ENCODE measurements around the gene SUGCT. TPM values are rescaled to one million over a fixed set of nuclear protein-coding genes. Genes with fewer than 3 reads are reported as not detected.

Gene SUGCT
- total RNA-seq, 1 donor from 2014 or later: 7.1 TPM

GRCh38 chr7:40492946-40493345 is 358.1 kb downstream of the SUGCT start:
- TF ChIP-seq CTCF (conservative IDR thresholded peaks at IDR 0.05): no peak
- Mint-ChIP-seq H3K9me3 (no peaks in the 10 kb centered on the region), H3K36me3 (peaks cover 4% of the 10 kb centered on the region), H3K27ac (no peak overlapping the region), H3K4me3 (no peak overlapping the region), H3K27me3 (no peaks in the 10 kb centered on the region), H3K4me1 (ENCODE audit: unreplicated experiment) (peaks cover 17% of the 10 kb centered on the region)
- DNase-seq (ENCODE audit: extremely low spot score, unreplicated experiment): no peak

DNA sequence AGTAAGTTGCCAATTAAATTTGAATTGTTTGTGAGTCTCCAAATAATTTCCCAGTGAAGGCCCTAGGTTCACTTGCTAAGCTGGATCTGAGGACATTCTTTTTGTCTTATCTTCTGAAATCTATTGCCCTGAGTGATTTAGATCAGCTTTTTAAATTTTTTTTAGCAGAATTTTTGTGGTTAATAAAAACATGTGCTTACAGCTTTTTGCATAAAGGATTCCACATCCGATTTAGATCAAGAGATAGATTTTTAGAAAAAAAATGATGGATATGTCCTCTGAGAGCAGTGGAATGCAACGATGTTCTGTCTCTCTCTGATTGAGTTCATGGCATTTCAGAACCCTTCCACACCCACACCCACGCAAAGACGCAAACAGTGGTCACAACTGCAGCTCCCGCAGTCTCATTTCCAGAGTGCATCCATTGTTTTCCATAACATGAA is 358.8 kb downstream of the SUGCT start:
- Mint-ChIP-seq H3K27me3 (no peaks in the 10 kb centered on the region), H3K4me1 (ENCODE audit: unreplicated experiment) (peaks cover 17% of the 10 kb centered on the region), H3K27ac (no peak overlapping the region), H3K4me3 (no peak overlapping the region), H3K9me3 (no peaks in the 10 kb centered on the region), H3K36me3 (peaks cover 3% of the 10 kb centered on the region)
- no peak for TF ChIP-seq CTCF (conservative IDR thresholded peaks at IDR 0.05)
- DNase-seq (ENCODE audit: extremely low spot score, unreplicated experiment): no peak

- Mint-ChIP-seq H3K36me3 (no peaks in the 10 kb centered on the region), H3K4me1 (ENCODE audit: unreplicated experiment) (peaks cover under 1% of the 10 kb centered on the region), H3K4me3 (no peak overlapping the region), H3K9me3 (no peaks in the 10 kb centered on the region), H3K27me3 (no peaks in the 10 kb centered on the region), H3K27ac (no peak overlapping the region)
- DNase-seq (ENCODE audit: extremely low spot score, unreplicated experiment): no peak
- no peak for TF ChIP-seq CTCF (conservative IDR thresholded peaks at IDR 0.05)
These were observed 364.2 kb downstream of the SUGCT start for GRCh38 chr7:40498924-40499510.

- no peaks in the 10 kb centered on the region for H3K27me3 Mint-ChIP-seq
- no peak overlapping the region for H3K27ac Mint-ChIP-seq
- no peak for DNase-seq (ENCODE audit: extremely low spot score, unreplicated experiment)
- no peak for TF ChIP-seq CTCF (conservative IDR thresholded peaks at IDR 0.05)
- no peak overlapping the region for H3K4me3 Mint-ChIP-seq
- no peaks in the 10 kb centered on the region for H3K36me3 Mint-ChIP-seq
- no peaks in the 10 kb centered on the region for H3K4me1 Mint-ChIP-seq (ENCODE audit: unreplicated experiment)
- H3K9me3 Mint-ChIP-seq: no peaks in the 10 kb centered on the region
These were observed 364.9 kb downstream of the SUGCT start for GRCh38 chr7:40499718-40500117.

DNA sequence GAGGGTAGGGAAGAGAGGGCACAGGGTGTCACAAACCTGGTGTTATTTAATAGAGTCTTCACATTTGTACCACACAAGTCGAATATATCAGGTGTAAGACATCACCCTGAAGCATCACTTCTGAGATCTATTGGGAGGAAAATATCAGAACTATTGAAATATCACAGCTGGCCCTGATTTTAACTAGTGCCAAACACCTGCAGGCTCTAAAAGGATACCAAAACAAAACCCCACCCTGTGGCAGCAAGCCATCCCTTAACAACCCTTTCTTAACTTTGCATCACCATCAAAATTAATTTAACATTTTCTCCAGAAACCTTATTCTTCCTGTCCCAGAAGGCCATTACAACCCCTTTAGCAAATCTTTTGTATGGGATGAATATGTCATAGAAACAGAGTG is 365.4 kb downstream of the SUGCT start:
- no peaks in the 10 kb centered on the region for H3K36me3 Mint-ChIP-seq
- no peak for TF ChIP-seq CTCF (conservative IDR thresholded peaks at IDR 0.05)
- no peak overlapping the region for H3K4me3 Mint-ChIP-seq
- no peaks in the 10 kb centered on the region for H3K27me3 Mint-ChIP-seq
- H3K9me3 Mint-ChIP-seq: no peaks in the 10 kb centered on the region
- no peaks in the 10 kb centered on the region for H3K4me1 Mint-ChIP-seq (ENCODE audit: unreplicated experiment)
- no peak overlapping the region for H3K27ac Mint-ChIP-seq
- DNase-seq (ENCODE audit: extremely low spot score, unreplicated experiment): no peak

DNA sequence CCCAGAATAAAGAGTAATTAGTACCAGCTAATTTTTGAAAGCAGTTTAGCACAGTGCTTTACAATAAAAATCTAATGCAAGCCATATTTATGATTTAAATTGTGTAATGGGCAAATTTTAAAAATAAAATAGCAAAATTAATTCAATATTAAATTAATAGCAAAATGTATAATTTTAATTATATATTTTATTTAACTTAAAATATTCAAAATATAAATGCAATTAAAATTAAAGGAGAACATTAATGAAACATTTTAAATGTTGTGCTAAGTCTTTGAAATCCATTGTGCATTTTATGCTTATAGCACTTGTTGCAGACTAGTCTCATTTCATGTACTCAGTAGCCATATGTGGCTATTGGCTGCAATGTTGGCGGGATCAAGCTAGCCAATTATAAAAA is 367.6 kb downstream of the SUGCT start:
- no peak for TF ChIP-seq CTCF (conservative IDR thresholded peaks at IDR 0.05)
- Mint-ChIP-seq H3K4me3 (no peak overlapping the region), H3K27ac (no peak overlapping the region), H3K9me3 (peaks cover 5% of the 10 kb centered on the region), H3K4me1 (ENCODE audit: unreplicated experiment) (no peaks in the 10 kb centered on the region), H3K36me3 (peaks cover 4% of the 10 kb centered on the region), H3K27me3 (no peaks in the 10 kb centered on the region)
- no peak for DNase-seq (ENCODE audit: extremely low spot score, unreplicated experiment)

Data from type B pancreatic cell (in vitro differentiated cells).